KBM-7 (cell line): ENCODE measurements around the gene HOXA5.

Experiments
- DNase-seq: peaks from one replicate; pipeline ENCODE4 v3.0.0-alpha.2; 2015
- in situ Hi-C: fragments of 300-500 bp; cut with MboI; formaldehyde crosslinking; loops from 2 replicates; pipeline ENCODE4 v1.14.3; 2020; ENCODE audit warnings: low sequenced_read_pairs, low pct_unique_long_range_greater_than_20kb, mixed read lengths

HOXA5 gene

DNA sequence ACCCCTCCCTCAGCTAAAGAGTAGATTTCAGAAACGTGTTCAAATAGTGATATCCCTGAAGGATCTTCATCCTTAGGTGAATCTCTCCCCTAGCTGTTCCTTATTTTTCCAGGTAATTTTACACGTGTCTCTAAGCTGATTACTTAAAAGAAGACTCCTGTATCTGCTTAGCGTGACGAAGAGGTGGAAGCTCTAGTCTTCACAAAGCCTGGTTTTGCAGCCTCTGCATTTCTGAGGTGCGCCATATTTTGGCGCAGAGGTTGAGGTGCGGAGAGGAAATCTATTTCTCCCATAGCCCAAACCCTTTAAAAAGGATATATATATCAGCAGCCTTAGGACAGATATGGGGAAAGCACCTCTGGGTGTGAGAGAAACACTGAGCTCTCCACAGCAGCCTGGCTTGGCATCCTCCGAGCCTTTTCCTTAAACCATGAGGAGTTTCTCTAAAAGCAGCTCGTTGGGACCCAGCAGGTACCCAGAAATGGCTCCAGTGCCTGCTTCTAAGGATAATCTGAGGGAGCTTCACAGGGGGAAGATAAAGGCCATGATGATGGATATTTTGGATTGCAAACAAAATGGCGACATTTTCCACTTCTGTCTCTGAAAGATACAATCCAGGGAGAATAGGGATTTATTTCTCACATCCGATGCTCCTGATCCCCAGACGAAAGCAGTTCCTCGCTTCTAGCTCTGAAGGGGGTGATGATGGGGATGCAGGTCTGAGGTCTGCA lies 38.0 kb downstream of the HOXA5 start:
- no peak for DNase-seq
- in situ Hi-C loops, result no loop called here

DNA sequence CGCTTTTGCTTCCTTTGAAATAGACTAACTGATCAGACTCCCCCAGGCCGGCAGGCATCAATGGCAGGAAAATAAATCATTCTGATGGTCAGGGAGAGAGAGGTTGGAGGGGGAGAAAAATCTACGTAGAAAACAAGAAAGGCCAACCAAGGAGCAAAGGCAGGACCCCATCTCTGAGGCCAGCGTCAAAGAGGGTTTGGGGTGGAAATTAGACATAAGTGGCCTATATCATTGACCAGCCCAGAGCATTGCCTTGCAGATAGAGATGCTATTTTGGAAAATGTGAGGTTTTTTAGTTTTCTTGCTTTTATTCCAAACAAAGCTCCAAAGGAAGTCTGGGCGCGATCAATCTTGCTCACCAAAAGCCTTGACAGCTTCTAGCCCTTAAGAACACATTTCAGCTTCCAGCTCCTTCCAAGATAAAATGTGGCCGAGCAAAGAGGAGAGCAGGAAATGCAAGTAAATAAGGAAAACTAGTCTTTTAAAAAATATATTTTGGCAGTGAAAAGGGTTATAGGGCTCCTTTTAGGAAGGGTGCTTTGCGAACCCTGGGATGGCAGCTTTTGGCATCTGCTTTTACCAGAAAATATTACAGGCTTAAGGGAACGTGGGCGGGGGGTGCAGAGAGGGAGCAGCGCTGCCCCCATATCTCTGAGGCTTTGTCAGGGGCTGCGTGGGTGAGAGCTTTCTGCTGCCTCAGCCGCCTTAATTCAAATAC lies 39.0 kb downstream of the HOXA5 start:
- DNase-seq, result no peak
- in situ Hi-C loops, result no loop called here

DNA sequence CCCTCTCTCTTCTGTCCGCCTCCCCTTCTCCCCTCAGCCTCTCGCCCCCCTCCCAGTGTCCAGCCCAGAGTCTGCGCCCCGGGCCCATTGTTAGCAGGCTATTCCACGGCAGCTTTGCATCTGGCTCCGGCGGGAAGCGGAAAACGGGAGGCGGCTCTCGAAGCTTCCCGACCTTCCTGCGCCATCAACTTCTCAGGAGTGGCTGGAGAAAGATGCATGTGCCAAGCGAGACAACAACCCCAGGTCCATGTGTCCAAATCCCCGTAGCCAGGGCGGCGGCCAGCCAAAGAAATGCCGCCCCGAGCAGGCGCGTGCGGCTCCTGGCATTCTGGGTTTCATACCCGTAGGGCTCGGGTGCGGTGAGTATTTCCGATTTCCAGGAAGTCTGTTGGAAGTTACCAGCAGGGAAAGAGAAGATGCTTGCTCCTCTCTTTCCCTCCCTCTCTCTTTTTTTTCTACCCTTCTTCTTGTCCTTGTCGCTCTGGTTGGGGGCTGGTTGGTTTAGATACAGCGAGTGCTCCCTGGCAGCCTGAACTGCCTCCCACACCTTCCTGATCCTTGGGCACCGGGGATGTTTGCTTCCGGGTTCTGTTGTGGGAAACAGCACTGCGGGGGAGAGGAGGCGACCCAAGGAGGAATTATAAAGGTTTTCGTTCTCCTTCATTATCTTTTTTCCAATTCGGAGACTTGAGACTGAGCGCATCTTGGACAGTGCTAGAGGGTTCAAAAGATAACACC lies 39.8 kb downstream of the HOXA5 start:
- in situ Hi-C loops, result no loop called here

DNA sequence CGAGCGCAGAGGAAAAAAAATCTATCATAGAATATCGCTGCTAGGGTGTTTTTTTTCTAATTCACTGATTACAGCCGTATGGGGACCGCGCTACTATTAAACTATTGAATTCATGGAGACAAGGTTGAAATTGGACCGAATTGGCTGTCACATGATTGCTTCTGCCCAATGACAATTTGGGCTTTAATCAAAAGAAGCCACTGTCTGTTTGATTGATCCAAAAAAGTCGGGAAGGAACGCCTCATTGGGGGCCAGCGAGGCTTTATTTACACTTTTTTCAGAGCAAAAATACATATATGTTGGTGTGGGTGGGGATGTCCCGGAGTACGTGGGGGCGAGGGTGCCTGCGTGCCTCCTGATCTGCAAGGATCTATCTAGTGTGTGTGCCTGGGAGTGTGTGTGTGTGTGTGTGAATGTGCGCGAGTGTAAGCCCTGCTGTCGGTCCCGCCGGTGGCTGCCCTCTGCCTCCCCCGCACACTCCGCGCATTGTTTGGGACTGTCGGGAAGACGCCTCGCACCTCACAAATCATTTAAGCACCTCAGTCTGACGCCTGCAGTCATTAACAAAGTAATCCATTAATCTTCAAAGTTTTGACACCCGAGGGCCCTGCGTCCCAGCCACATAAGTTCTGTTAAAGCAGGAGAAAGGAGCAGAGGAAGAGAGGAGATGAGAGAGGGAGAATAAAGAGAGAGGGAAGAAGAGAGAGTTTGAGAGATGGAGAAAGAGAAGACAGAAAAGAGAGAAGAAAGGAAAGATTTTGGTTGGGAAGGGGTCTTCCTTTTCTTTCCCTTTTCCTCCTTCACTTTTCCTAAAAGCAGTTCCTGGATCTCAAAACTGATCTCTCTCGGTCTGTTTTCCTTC lies 40.7 kb downstream of the HOXA5 start, which contains the start of gene HOXA2:
HOXA2 (minus strand) TSS at position 103 of the 862 bp plus-strand sequence. CDS start 183 bp downstream, outside the sequence.
- in situ Hi-C loops, result no loop called here

More for the DNA sequence above, 39.8 kb downstream of the HOXA5 start:
- peak; percentile 33 for DNase-seq

DNA sequence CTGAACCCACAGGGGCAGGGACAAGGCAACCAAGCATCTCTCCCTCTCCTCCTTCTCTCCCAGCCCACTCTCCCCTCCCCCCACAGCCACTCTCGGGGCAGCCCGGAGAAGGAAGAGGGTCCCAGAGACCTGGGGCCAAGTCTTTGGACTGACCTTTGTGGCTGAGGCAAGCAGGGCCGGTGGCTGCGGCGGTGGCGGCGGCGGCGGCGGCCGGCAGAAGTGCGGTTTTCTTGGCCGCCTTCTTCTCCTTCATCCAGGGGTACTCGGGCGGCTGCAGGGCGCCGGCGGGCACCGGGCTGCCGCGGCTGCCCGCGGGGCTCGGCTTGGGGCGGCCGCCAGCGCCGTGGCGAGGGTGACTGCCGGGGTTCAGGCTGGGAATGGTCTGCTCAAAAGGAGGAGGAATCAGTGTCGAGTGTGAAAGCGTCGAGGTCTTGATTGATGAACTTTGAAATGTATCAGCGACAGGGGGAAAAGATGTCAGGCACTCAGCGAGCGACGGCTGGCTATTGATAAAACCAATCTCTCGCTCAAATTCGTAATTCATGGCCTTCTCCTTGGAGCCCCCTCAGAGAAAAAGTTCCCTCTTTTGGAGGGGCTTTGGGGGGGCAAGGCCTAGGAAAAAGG lies 41.4 kb downstream of the HOXA5 start:
- in situ Hi-C loops, result no loop called here
- DNase-seq, result no peak

More for the DNA sequence above, 40.7 kb downstream of the HOXA5 start, which contains the start of gene HOXA2:
- no peak for DNase-seq

DNA sequence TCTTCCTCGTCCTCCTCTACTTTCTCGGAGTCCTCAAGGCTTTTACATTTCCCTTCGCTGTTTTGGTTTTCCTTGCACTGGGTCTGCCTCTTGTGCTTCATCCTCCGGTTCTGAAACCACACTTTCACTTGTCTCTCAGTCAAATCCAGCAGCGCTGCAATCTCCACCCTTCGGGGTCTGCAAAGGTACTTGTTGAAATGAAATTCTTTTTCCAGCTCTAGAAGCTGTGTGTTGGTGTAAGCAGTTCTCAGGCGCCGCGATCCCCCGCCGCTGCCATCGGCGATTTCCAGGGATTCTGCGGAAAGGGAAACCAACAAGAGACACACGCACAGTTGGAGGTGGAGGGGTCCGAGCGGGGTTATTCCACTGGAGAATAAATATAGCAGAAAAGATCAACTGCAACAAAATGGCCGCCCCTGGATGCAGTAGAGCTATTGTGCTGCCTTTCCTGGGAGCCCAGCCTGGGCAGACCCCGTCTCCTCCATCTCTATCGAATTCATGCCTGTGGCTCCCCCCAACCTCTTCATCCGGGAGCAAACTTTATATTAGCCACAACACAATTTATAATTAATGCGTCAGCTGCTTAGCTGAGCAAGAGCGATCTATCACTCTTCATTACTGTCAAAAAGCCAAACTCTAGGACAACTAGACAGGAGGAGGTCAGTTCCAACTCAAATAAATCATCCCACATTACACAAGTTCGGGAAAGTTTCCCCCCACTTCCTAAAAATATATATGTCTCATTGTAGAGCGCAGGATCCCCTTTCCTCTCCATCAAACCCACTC lies 42.1 kb downstream of the HOXA5 start:
- in situ Hi-C loops, result no loop called here
- no peak for DNase-seq

DNA sequence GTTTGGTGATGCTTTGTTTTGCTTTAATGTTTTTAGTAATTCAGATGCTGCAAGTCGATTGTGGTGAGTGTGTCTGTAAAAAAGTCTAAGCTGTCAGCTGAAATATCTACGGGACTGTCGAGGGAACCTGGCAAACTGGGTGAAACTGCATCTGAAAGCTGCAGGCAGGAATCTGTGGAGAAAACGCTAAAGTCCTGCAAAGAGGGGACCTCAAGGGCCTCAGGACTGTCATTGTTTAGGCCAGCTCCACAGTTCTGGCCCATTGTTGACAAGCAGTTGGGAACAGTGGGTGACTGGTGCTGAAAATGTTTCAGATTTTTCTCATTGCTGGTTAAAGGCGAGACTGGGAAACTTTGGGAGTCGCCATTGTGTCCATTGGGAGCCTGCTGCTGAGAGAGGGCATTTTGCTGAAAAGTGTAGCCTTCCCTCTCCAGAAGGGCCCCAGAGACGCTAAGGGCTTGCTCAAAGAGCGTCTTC lies 42.7 kb downstream of the HOXA5 start:
- no peak for DNase-seq
- in situ Hi-C loops, result no loop called here

DNA sequence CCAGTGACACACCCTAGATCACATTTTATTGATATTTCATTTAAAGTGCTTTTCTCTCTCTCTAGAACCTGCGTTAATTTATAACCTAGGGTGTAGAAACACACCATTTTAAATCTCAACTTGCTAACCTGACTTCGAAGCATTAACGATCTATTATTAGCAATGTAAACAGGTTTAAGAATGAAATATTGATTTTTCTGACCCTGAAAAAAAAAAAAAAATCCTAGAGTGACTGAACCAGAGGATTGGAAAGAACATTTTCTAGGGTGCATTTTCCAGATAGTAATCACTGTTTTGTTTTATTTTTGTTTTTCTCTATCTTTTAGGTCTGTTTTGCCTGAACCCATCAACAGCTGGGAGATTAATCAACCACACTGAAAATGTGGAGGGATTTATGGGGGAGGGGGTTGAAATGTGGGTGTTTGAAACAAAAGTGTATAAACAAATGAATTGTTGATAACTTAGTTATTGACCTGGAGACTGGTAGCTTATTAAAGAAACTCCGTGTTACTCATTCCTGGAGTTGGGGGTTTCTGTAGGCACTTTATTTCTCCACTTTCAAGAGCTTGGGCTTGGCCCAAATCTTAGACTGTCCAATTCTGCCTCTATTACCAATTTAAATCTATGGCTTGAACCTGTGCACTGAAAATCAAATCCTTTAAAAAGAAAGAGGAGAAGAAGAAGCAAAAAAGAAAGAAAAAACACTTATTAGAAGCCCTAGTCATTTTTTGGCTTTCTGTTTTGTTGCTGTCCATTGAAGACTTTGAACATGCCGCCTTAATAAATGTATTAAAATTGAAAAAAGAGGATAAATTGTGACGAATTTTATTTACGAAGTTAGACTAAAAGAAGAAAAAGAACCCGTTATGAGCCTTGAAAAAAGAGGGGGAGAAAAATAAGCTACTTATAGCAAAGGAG lies 43.8 kb downstream of the HOXA5 start:
- no peak for DNase-seq
- in situ Hi-C loops, result no loop called here

DNA sequence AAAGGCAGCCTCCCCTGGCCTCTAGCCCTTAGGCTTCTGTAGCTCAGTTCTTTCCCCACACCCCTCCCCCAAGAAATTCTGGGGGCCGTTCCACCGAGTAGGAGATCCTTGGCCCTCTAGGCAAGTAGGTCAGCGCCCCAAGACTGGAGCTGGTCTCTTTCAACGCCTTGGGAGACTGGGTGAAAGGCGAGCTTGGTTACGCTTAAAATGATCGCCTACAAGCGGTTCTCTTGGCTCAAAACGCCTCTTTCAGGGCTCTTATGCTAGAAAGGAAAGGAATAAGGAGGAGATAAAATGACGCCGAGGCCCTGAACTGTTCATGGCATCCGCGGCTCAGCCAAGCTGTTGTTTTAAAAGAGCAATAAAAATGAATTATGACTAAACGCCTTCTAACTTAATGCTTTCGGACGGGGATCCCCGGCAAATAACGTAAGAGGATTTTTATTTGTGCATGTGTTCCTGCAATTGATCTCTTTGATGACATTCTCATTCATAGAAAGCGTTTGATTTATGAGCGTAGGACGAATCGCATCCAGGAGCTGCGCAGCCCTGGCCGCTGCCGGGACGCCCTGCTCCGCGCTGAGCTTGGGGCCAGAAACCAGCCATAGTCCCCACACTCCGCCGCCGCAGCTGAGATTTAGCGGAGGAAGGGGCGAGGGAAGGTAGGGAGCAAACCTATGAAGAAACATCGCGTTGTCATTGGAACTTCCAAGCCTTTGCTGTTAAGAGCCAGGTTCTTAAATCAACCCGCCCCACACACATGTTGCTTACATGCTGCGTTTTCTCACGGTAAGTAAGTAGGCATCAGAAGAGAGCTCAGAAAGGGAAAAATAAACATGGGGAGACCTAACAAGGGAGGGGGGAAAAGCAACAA lies 44.7 kb downstream of the HOXA5 start:
- no peak for DNase-seq
- in situ Hi-C loops, result no loop called here

DNA sequence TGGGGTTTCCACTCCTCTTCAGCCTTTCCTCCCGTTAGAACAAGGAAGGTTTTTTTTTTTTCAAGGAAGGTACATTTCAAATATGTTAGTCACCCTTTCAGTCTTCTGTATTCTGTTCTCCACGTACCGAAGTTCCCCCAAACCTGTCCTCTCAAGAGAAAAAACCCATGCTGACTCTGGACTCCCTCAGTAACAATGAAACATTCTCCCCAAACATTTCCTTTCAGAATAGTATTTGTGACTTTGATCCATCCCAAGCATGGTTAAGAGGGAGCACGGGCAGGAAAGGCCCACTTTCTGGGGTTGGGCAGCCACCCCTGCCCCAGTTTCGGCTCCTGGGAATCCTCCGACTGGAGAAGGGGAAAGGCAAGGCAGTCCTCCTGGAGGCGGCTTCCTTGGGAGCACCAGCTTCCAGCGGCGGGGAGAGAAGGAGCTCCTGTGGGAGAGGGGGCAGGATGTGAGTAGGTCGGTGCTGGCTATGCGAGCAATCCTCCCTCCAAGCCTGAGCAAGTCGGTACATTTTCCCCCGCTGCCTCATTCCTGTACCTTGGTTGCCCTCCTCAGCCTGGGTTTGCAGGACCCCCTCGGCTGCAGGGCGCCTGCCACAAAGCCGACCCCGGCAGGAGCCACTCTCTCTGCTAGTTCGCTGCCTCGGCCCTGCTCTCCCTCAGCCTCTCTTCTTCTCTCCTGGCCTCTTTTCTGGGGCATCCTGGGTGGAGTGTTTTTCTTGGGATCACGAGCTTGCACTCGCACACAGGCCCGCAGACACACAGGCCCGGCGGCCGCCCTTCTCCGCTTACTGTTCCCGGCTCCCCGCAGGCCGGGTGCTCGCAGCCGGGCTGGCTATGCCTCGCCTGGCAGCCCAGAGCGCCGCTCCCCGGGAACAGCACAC lies 45.5 kb downstream of the HOXA5 start:
- no peak for DNase-seq
- in situ Hi-C loops, result no loop called here

DNA sequence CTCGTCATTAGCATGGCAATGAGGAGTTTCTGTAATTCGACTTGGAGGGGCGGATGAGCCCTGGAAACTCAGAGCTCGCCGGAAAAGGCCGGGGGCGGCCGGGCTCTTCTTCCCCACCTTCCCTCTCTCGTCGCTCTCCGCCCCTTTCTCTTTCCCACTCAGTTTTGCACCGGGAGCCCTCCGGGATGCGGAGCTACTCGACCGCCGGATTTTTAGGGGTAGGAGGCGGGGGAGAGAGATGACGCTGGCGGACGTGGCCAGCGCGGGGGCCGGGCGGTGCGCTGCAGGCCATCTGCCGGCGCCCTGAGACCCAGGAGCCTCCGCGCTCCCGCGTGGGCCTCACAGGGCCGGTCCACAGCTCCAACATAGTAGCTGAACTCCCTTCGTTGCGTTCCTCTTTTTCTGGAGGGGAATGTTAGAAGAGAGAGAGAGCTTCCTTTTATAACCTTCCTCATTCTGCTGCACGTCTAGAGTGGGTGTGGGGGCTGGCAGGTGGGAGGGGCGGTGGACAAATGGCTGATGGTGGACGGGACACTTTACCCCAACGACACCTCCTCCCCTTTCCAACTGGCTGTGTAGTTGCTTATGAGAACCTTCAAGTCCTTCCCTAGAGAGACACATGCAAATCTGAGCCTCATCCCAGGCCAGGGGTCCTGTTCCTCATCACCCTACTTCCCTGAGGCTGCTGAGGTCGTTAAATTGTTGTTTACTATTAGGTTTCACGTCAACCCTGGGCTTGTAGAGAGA lies 46.5 kb downstream of the HOXA5 start:
- DNase-seq, result peak; percentile 70
- in situ Hi-C loops, result no loop called here

DNA sequence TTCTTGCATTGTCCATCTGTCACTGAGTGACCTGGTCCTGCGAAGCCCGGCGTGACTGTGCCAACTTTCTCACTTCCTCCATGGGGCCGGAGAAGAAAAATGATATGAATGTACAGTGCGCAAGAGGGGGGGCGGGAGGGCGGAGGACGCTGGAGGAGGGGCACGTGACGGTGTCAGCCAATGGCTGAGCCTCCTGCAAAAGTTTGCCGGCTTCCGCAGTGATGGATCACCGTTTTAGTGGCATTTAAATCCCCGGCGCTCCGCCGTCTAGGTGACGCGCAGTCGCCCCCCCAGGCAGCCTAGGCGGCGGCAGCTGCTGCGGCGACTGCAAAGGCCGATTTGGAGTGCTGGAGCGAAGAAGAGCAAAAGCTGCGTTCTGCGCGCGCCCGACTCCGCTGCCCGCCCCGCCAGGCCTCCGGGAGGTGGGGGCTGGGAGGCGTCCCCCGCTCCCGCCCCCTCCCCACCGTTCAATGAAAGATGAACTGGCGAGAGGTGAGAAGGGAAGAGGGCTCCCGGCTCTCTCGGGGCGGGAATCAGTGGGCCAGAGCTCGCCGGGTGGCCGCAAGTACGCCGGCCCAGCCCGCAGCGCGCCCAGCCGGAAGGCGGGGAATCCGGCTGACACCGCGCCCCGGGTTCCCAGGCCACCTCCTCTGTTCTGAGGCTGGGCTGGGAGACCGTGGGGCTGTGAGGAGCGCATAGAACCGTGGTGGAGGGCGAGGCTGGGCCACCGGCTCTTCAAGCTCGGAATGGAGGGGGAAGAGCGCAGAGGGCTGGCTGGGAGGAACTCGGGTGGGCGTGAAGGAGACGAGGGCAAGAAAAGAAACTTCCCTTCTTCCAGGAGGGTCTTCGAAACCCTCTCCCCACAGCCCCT lies 47.3 kb downstream of the HOXA5 start, which contains the start of gene HOXA1:
HOXA1 (minus strand) TSS at position 104 of the 871 bp plus-strand sequence; CDS start at position 16, 88 bp downstream.
- DNase-seq, result peak; percentile 88
- in situ Hi-C loops, result no loop called here
